ENCODE measurements around the gene SLC8B1. TPM values are rescaled to one million over a fixed set of nuclear protein-coding genes. Genes with fewer than 3 reads are reported as not detected.

SLC8B1 gene
- total and polyA plus RNA-seq, 9 of the 15 experiments (the other 6 are each of a cell fraction or from before 2014, with no cell fraction given), result 0.86 to 34.1 (median 18.5) TPM

GRCh38 chr12:113257564-113257963, 77.3 kb downstream of the SLC8B1 start:
- TF ChIP-seq MXD1 (CRISPR knock-in tag; IDR thresholded peaks at IDR 0.05; ENCODE audit: borderline replicate concordance, poor library complexity, severe bottlenecking) (no peak), SRSF7 (optimal IDR thresholded peaks at IDR 0.05; ENCODE audit: low read depth, low read length) (no peak), SIX5 (IDR thresholded peaks at IDR 0.05; ENCODE audit: borderline replicate concordance in 1 of 2, insufficient read depth in 1 of 2, low read depth in 1 of 2, low read length in 2 of 2) (no peak), SIN3B (IDR thresholded peaks at IDR 0.05; ENCODE audit: low read depth) (no peak), ETV1 (tag; conservative IDR thresholded peaks at IDR 0.05; ENCODE audit: low read depth) (no peak), ZBTB1 (CRISPR knock-in tag; IDR thresholded peaks at IDR 0.05; ENCODE audit: borderline replicate concordance, low read depth) (no peak)
- no peaks in the 10 kb centered on the region for H4K20me1 ChIP-seq (replicated peaks; ENCODE audit: control insufficient read depth, insufficient read depth, low read length)
- H3K27me3 ChIP-seq (ENCODE audit: control insufficient read depth in 2 of 2, insufficient read depth in 2 of 2, low read length in 2 of 2), result no peaks in the 10 kb centered on the region
- ATAC-seq (no peak), FAIRE-seq (no peak), DNase-seq (ENCODE audit: extremely low read depth in 1 of 4, low spot score in 3 of 4) (no peak)
- peaks cover 2% of the 10 kb centered on the region; the same call in 1 of the 2 replicates for H3K9me3 ChIP-seq (replicated peaks; ENCODE audit: control insufficient read depth, insufficient read depth, low read depth, low read length)
- CTCF ChIA-PET (ENCODE audit: low intra/inter-chr PET ratio), result no interaction called here
- H3K27ac ChIP-seq (ENCODE audit: extremely low read depth, low read depth, low read length), result no peak overlapping the region
- no peaks in the 10 kb centered on the region for H3K9me1 ChIP-seq (ENCODE audit: control insufficient read depth, insufficient read depth, low read length)
- H3K79me2 ChIP-seq (ENCODE audit: control insufficient read depth, insufficient read depth, low read length), result no peaks in the 10 kb centered on the region
- H3K36me3 ChIP-seq (ENCODE audit: control insufficient read depth, insufficient read depth, low read length), result peaks cover 14% of the 10 kb centered on the region; the same call in 2 of the 3 replicates
- peaks cover 0 to 4% of the 10 kb centered on the region in 2 experiments; a peak in 3 of 5 replicates for H3K4me1 ChIP-seq (replicated peaks in 1 of 2; ENCODE audit: control insufficient read depth in 2 of 2, insufficient read depth in 2 of 2, low read length in 2 of 2)
- H3K4me2 ChIP-seq (ENCODE audit: insufficient read depth, low read length), result no peak overlapping the region
- intact Hi-C loops (cut with micrococcal nuclease) (no loop called here), in situ Hi-C loops (cut with MboI) (no loop called here)
- POLR2A ChIA-PET, result interaction anchor here (0.9 to 1.4 kb wide), 2 partner anchors 10 to 13 kb away, joined by 3 to 5 read pairs; no protein-coding TSS in a partner anchor
- BruUV-seq (replicated peaks), result no TSS peak
- H2AFZ ChIP-seq (ENCODE audit: low read depth, low read length), result no peak overlapping the region
- H3K4me3 ChIP-seq, result no peak overlapping the region
- no peak overlapping the region for H3K9ac ChIP-seq (ENCODE audit: insufficient read depth in 1 of 2, low read depth in 2 of 2, low read length in 2 of 2)

All from K562 (cell line).